Stimulated activated CD8-positive, alpha-beta memory T cell treated with anti-CD3 and anti-CD28 coated beads, Interleukin-7, amount 100 ng/mL, for 4 hours (primary cell): ENCODE measurements around the gene MVB12A.

Source experiments
- DNase-seq, 2 donors: peaks; one replicate each; pipeline ENCODE4 v3.0.0-alpha.2; 2020; ENCODE audit warnings: low read depth in 2 of 2

The MVB12A gene

GRCh38 chr19:17441241-17442021, 21.6 kb downstream of the MVB12A start:
- no peak for DNase-seq

GRCh38 chr19:17445526-17446165, 25.8 kb downstream of the MVB12A start:
- no peak for DNase-seq

DNA sequence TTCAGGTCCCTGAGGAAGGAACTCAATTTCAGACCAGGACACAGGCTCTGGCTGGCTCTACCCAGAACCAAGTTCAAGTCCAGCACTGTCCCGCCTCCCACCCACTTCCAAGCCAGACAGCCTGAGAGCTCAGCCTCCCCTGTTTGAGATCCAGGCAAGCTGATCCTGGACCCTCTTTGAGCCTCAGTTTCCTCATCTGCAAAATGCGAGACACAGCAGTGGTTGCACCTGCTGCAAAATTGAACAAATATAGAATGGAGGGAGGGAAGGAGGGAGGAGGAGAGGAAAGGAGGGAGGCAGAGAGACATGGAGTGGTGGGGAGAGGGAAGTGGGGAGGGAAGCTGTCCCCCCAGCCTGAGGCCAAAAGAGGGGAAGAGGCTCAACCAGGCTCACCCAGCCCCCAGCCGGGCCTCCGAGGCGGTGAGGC, 27.9 kb downstream of the MVB12A start:
- DNase-seq = no peak

DNA sequence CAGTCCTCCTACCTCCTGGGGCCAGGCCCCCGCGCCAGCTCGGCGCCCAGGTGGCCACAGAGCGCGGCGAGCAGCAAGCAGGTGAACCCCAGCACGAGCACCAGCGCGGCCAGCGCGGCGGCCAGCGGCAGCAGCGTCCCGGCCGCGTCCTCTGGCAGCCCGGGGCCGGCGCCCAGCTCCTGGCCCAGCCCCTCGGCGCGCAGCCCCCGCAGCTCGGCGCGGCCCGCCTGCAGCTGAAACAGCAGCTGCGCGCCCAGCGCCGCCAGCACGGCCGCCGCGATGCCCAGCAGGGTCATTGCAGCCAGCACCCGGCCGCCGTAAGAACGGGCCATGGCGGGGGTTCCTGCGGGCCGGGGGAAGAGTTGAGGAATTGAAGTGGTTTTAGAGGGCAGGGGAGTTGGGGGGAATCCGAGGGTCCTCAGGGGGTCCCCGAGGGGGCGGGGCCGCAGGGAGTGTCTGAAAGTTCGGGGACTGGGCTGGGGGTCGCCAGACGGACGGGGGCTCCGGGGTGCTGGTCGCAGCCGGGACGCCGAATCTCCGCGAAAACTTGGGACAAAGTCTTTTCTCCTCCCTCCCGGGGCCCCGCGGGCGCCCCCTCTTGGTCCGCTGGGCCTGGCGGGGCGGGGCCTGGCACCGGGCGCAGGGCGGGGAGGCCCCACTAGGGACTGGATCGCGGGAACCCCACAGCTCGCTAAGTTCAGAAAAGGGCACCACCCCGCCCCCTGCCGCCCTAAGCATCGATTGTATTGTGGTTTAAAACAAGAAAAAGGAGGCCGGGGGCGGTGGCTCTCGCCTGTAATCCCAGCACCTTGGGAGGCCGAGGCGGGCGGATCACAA, 28.5 kb downstream of the MVB12A start, which contains the start of gene TMEM221:
TSS of gene TMEM221 (minus strand) at position 538 of the 837 bp plus-strand sequence. CDS start at position 332, 206 bp downstream.
- DNase-seq = peak in 1 of 2 donors; percentile 32

- DNase-seq = peak; percentile 25 to 39
Observed at GRCh38 chr19:17450264-17451075, 30.6 kb downstream of the MVB12A start.

GRCh38 chr19:17451820-17452219, 32.0 kb downstream of the MVB12A start:
- DNase-seq = no peak

GRCh38 chr19:17454576-17455071, 34.8 kb downstream of the MVB12A start:
- no peak for DNase-seq

DNA sequence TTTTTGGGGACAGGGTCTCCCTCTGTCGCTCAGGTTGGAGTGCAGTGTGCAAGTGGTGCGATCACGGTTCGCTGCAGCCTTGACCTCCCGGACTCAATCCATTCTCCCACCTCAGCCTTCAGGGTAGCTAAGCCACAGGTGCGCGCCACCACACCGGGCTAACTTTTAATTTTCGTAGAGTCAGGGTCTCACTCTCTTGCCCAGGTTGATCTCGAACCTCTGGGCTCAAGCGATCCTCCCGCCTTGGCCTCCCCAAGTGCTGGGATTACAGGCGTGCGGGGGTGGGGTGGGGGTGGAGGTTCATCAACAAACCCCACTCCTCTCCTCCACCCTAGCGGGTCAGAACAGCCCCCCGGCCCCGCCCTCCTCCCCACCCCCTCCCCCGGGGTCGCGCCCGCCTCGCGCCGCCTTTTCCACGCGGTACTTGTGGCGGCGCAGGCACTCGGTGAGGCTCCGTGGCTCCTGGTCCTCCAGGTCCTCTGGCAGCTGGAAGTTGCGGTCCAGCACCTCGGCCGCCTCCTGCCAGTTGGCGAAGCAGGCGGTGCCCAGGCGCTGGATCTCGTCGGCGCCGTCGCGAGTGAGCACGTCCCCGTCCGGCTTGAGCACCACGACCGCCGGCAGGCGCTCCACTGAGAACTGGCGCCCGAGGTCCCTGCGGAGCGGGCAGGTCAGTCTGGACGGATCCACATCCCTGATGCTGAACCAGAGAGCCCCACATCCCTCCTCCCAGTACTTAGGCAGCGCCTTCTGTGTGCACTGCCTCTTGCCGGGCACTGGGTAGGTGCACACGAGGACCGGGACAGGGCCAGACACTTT, 35.7 kb downstream of the MVB12A start:
- no peak for DNase-seq

- no peak for DNase-seq
Observed at GRCh38 chr19:17456127-17456526, 36.3 kb downstream of the MVB12A start.

- no peak for DNase-seq
Observed at GRCh38 chr19:17457616-17458015, 37.8 kb downstream of the MVB12A start.

GRCh38 chr19:17458970-17459369, 39.1 kb downstream of the MVB12A start:
- no peak for DNase-seq

- no peak for DNase-seq
Observed at GRCh38 chr19:17460372-17461230, 40.8 kb downstream of the MVB12A start, which contains the start of gene NXNL1. Gene NXNL1 (minus strand): TSS chr19:17460926. CDS start chr19:17460869, 57 bp downstream.

- DNase-seq = no peak
Observed at GRCh38 chr19:17466487-17466850, 46.6 kb downstream of the MVB12A start.

- DNase-seq = no peak
Observed at GRCh38 chr19:17467471-17468301, 47.8 kb downstream of the MVB12A start.

GRCh38 chr19:17468302-17469091, 48.6 kb downstream of the MVB12A start:
- no peak for DNase-seq

- no peak for DNase-seq
Observed at GRCh38 chr19:17469092-17469480, 49.2 kb downstream of the MVB12A start.

DNA sequence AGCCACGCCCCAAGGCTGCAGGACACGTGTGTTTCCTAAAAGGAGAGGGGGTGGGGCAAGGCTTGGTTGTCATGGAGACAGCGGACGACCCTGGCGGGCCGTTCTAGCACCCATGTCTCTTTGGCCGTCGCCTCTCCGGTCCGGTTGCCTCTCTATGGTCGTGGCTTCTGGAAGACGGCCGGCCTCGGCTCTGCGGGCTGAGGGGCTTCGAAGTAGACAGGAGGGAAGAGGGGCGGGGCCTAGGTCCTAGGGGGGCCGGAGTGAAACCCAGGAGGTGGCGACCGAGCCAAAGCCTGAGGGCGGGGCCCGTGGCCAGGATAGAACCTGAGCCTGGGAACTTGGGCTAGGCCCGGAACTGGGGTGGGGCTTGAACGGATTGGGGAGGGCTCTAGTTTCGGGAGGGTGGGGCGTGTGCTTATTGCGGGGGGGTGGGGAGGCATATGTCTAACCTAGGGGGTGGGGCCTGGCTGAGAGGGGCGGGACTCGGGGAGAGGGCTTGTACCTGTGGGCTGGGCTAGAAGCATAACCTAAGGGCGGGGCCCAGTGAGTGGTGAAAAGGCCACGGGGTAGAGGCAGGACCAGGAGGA, 49.7 kb downstream of the MVB12A start:
- peak; percentile 87 to 93 for DNase-seq
